Measurements from ENCODE around the gene SRSF12.
A peak's percentile ranks its signal among the peaks of the same experiment; 100 is the strongest.
"Not testable (repeated sequence)": the region's sequence is repeated elsewhere in the genome, so short reads cannot be mapped to it uniquely, and the experiment has no call there.

Gene SRSF12

DNA sequence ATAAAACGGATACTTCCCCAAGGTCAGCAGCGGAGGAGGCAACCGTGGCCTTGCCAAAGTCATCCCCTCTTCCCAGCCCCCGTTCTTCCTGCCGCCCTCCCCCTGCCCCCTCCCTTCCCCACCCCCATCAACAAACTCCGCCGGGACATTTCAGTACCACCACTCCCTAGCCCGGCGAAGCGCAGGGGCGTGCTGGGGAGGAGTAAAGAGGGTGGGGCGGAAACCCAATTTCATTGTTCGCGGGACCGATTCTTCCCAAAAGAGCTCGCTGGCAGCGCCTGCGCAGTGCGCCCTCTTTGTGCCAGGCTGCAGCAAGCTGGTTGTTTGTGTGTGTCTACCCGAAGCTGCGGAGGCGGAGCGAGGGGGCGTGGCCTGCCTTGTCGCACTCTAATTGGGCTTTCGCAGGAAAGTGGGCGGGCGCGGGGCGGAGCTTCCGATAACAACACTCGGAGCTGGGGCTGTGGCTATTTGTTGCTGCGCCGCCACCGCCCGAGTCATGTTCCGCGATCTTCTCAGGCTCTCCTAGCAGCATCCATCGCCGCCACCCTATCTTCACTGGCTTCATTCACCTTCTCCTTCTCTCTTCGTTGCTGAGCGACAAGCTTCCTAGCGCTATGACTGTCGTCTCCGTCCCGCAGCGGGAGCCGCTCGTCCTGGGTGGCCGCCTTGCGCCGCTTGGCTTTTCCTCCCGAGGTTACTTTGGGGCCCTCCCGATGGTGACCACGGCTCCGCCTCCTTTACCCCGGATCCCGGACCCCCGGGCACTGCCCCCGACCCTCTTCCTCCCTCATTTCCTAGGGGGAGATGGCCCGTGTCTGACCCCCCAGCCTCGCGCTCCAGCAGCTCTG lies 37.4 kb downstream of the SRSF12 start, which contains the start of gene PNRC1:
TSS of gene PNRC1 (plus strand) at position 471 of the 848 bp plus-strand sequence. CDS start at position 615, 144 bp downstream.
- DNase-seq, result peak; percentile 100
- intact Hi-C loops (cut with DNase I), result loop anchor here (5.0 kb wide), 1 partner anchor 37 kb away; the partner anchor contains the start of gene SRSF12

GRCh38 chr6:89079511-89080234 lies 38.2 kb downstream of the SRSF12 start:
- DNase-seq, result peak in 9 of 10 donors; percentile 22 to 86 (median 44)
- intact Hi-C loops (cut with DNase I), result loop anchor here (5.0 kb wide), 4 partner anchors 38 to 273 kb away; partner anchors contain the start of genes SRSF12 and UBE2J1

DNA sequence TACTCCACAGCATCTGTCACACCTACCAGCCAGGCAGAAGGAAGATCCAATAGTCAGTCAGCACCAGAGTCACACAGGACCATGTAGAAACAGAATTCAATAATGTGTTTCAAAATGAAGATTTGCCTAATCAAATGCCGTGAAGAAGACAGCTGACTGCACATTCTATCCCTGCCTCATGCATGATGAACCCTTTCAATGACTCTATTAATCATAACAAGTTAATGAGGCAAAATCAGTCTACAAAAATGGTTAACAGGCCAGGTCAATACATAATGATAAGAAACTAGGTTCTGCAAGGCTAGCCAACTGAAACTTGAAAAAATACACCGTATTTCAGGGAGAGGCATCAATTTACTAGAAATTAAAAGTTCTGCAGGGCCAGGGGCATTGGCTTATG lies 44.0 kb downstream of the SRSF12 start:
- DNase-seq, result no peak
- intact Hi-C loops (cut with DNase I), result no loop called here

GRCh38 chr6:89073014-89073620 lies 44.8 kb downstream of the SRSF12 start:
- DNase-seq, result no peak

GRCh38 chr6:89071036-89071435 lies 46.8 kb downstream of the SRSF12 start:
- DNase-seq, result no peak
- intact Hi-C loops (cut with DNase I), result no loop called here

More at GRCh38 chr6:89073014-89073620, 44.8 kb downstream of the SRSF12 start:
- intact Hi-C loops (cut with DNase I), result no loop called here

- intact Hi-C loops (cut with DNase I), result no loop called here
Observed at GRCh38 chr6:89069536-89070163, 48.2 kb downstream of the SRSF12 start.

DNA sequence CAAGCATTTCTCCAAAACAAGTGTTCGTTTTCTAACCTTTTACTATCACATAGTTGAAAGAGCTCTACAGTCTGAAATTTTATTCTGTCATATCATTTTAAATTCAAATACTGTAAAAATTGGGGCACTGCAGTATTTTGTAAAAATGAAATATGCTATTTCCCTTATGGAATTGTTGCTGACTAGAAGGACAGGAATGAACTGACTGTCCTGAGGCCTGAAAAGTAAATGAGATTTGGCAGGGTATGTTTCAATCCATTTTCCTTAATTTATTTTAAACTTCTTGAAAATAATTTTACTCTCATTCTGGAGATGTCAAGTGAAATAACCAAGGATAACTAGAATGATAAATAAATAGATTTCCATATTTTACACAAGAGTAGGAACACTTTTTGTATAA lies 49.2 kb downstream of the SRSF12 start:
- intact Hi-C loops (cut with DNase I), result no loop called here
- DNase-seq, result no peak

More at GRCh38 chr6:89069536-89070163, 48.2 kb downstream of the SRSF12 start:
- DNase-seq, result no peak

DNA sequence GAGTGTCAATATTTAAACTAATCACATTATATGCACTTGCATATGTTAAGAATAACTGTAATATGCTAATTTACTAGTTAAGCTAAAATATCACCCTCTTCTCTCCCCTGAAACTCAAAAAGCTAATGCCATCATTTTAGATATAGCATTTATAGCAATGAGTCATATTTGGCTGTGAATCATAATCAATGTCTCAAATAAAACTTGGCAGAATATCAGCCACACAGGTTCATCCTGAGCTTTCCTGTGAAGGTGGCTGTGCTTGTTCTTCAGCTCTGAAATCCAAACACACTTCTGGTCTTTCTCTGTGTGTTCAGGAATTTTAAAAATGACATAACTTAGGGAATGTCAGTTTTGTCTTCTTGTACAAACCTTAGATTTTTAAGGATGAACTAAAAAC lies 50.1 kb downstream of the SRSF12 start:
- intact Hi-C loops (cut with DNase I), result no loop called here
- DNase-seq, result no peak

DNA sequence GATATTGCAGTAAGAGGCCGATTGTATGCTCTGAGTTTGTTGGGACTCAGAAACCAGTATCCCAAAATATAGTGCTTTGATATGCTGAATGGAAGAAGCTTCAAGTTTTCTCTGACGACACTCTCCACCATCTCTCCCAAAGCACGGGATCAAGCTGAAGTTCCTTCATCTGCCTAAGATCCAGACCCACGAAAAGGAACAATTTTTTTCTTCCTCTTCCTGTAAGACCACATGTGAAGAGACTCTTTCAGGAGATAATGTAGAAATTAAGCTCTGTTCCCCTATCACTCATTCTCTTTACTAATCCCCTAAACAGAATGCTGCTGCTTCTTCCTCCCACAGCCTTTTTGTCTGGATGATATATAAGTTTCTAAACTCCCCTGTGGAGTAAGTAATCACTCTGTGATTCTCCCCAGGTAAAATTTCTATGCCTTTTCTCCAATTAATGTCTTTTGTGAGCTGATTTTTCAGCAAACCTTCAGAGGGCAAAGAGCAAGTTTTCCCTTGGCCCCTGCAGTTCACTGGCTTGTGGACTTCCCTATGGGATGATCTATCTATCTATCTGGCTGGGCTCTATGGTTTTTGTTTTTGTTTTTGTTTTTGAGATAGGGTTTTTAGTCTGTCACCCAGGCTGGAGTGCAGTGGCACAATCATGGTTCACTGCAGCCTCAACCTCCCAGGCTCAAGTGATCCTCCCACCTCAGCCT lies 50.8 kb downstream of the SRSF12 start:
- no peak for DNase-seq

GRCh38 chr6:89066121-89066520 lies 51.8 kb downstream of the SRSF12 start:
- DNase-seq; intact Hi-C loops (cut with DNase I): not testable (repeated sequence)

More for the DNA sequence above, 50.8 kb downstream of the SRSF12 start:
- intact Hi-C loops (cut with DNase I), result no loop called here

- peak in 1 of 10 donors; percentile 72 for DNase-seq
- intact Hi-C loops (cut with DNase I), result not testable (repeated sequence)
Observed at GRCh38 chr6:89064931-89065330, 52.9 kb downstream of the SRSF12 start.

- no peak for DNase-seq
- intact Hi-C loops (cut with DNase I), result no loop called here
Observed at GRCh38 chr6:89063881-89064280, 54.0 kb downstream of the SRSF12 start.

GRCh38 chr6:89059227-89059626 lies 58.6 kb downstream of the SRSF12 start:
- intact Hi-C loops (cut with DNase I), result no loop called here
- DNase-seq, result no peak

- DNase-seq, result no peak
- intact Hi-C loops (cut with DNase I), result no loop called here
Observed at GRCh38 chr6:89058627-89059026, 59.2 kb downstream of the SRSF12 start.

GRCh38 chr6:89057759-89058158 lies 60.1 kb downstream of the SRSF12 start:
- intact Hi-C loops (cut with DNase I), result no loop called here
- DNase-seq, result no peak

DNA sequence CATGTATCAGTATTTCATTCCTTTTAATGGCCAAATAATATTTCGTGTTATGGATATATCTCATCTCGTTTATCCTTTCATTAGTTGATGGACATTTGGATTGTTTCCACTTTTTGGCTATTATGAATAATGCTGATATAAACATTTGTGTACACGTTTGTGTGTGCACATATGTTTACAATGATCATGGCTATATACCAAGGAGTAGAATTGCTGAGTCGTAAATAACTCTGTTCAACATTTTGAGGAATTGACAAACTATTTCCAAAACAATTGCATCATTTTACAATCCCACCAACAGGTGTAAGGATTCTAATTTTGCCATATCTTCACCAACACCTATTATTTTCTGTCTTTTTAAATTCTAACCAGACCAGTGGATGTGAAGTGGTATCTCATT lies 63.7 kb downstream of the SRSF12 start:
- intact Hi-C loops (cut with DNase I), result no loop called here
- no peak for DNase-seq

DNA sequence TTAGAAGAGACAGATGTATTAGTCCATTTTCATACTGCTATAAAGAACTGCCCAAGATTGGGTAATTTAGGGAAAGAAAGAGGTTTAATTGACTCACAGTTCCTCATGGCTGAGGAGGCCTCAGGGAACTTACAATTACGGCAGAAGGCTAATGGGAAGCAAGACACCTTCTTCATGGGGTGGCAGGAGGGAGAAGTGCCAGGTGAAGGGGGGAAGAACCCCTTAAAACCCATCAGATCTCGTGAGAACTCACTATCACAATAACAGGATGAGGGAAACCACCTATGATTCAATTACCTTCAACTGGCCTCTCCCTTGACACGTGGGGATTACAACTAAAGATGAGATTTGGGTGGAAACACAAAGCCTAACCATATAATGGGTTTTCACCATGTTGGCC lies 66.2 kb downstream of the SRSF12 start:
- intact Hi-C loops (cut with DNase I), result no loop called here
- DNase-seq, result no peak

DNA sequence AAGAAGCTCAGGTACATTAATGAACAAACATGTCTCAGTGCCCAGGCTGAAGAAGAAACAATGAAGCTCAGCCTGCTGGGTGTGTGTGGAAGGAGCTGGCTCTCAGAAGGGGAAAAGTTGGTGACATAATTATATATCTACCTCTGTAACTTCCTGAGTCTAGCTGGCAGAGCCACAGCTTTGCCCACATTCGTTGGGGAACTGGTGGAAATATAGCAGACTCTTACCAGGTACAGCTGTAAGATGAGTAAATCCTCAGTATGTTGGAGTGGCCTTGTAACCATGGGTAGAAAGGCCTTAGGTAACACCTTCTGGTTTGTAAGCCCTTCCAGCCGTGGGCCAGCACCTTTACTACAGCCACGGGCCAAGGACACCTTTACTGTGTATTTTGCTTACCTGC lies 67.2 kb downstream of the SRSF12 start:
- intact Hi-C loops (cut with DNase I), result no loop called here
- no peak for DNase-seq

DNA sequence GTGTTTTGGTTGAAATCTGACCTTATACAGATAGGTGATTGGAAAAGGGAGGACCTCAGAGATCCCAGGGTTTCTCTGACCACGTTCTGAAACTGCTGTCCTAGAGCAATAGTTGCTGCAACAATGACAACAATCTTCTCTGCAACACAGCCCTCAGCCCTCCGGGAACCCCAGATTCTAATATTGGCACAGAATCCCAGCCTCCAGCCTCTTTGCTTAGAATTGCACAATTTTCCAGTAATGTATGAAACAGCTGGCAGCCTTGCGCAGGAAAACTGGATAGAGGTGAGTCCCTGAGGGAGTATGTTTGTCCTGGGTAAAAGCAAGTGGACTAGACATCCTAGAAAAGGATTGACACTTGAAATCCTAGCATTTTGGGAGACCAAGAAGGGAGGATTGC lies 67.7 kb downstream of the SRSF12 start:
- intact Hi-C loops (cut with DNase I), result no loop called here
- DNase-seq, result no peak

DNA sequence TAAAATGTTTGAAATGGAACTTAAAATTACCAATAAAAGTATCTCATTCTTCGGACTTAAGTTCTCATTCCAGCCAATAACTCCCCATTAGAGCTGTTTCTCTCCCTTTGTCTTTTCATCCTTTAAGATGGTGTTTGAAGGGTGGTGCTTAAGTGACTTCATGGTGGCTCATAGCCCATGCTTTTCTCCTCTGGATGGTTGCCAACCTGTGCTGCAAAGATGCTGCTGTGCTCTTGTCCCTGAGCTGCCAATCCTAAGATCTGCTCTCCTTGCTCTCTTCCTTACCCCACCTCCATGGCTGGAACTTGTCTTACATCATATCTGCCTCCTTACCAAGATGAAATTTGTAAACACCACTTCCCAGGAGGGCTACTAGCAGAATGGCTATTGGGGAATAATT lies 68.9 kb downstream of the SRSF12 start:
- intact Hi-C loops (cut with DNase I), result no loop called here
- no peak for DNase-seq
